RWPE2 (cell line): ENCODE results near the gene SGMS1.
A peak's percentile ranks its signal among the peaks of the same experiment; 100 is the strongest.

Source experiments
- ATAC-seq: fragments of 200-7000 bp; cut with Tn5 transposase; 3 replicates; pipeline ENCODE4 v1.9.1; 2021; ENCODE audit warnings: low read depth
- DNase-seq: peaks from one replicate; pipeline ENCODE4 v3.0.0-alpha.2; 2020; ENCODE audit warnings: low spot score
- H3K27ac ChIP-seq: fragments of 450-650 bp; 2 replicates; pipeline ENCODE4 v1.5.1; 2017; ENCODE audit warnings: mild to moderate bottlenecking; ENCODE audit not compliant: poor library complexity, severe bottlenecking
- H3K27me3 ChIP-seq: fragments of 250-450 bp; sonication (Bioruptor Pico); 2 replicates; pipeline ENCODE4 v1.5.1; 2021; ENCODE audit warnings: mild to moderate bottlenecking, moderate library complexity; ENCODE audit not compliant: insufficient read depth, poor library complexity, severe bottlenecking
- H3K36me3 ChIP-seq: fragments of 250-450 bp; sonication (Bioruptor Pico); 2 replicates; pipeline ENCODE4 v1.5.1; 2020; ENCODE audit warnings: low read depth, mild to moderate bottlenecking, moderate library complexity
- H3K4me1 ChIP-seq: fragments of 250-450 bp; sonication (Bioruptor Pico); 2 replicates; pipeline ENCODE4 v1.5.1; 2021; ENCODE audit warnings: mild to moderate bottlenecking, moderate library complexity; ENCODE audit not compliant: insufficient read depth, poor library complexity, severe bottlenecking
- H3K4me3 ChIP-seq: fragments of 250-450 bp; sonication (Bioruptor Pico); 2 replicates; pipeline ENCODE4 v1.5.1; 2021; ENCODE audit warnings: mild to moderate bottlenecking, moderate library complexity; ENCODE audit not compliant: severe bottlenecking
- H3K9me3 ChIP-seq: fragments of 250-450 bp; sonication (Bioruptor Pico); 2 replicates; pipeline ENCODE4 v1.5.1; 2021; ENCODE audit warnings: mild to moderate bottlenecking, moderate library complexity; ENCODE audit not compliant: severe bottlenecking
- CTCF ChIP-seq: fragments of 450-650 bp; IDR thresholded peaks from one replicate; pipeline ENCODE4 v1.5.1; 2017; ENCODE audit warnings: mild to moderate bottlenecking, moderate library complexity; ENCODE audit not compliant: poor library complexity, severe bottlenecking

The SGMS1 gene

GRCh38 chr10:50395851-50396250 is 227.9 kb downstream of the SGMS1 start:
- Histone ChIP-seq H3K4me3 (no peak overlapping the region), H3K27me3 (no peaks in the 10 kb centered on the region), H3K4me1 (peaks cover 51% of the 10 kb centered on the region), H3K9me3 (no peaks in the 10 kb centered on the region), H3K27ac (peak overlapping the region; percentile 75), H3K36me3 (no peaks in the 10 kb centered on the region)
- ATAC-seq: no peak
- no peak for TF ChIP-seq CTCF
- DNase-seq: no peak

DNA sequence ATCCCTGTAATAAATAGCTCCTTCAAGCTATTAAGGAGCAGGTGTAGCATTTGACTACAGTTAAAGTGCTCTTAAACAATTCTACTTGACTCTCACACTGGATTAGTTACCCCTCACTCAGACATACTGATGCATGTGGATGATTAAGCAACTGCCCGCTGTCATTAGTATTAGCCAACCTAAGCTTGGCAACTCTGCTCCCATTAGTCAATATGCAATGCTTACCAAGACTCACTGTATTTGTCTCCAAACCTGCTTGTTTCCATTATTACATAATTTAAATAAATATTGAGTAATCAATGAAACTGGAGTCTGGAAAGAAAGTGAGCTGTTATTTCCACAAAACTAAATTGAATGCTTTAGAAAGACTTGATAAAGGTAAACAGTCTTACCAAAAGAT is 228.5 kb downstream of the SGMS1 start:
- ATAC-seq: peak; percentile 87
- Histone ChIP-seq H3K36me3 (no peaks in the 10 kb centered on the region), H3K9me3 (no peaks in the 10 kb centered on the region), H3K27me3 (no peaks in the 10 kb centered on the region), H3K27ac (peak overlapping the region; percentile 75), H3K4me1 (peaks cover 52% of the 10 kb centered on the region), H3K4me3 (no peak overlapping the region)
- TF ChIP-seq CTCF: no peak
- no peak for DNase-seq

DNA sequence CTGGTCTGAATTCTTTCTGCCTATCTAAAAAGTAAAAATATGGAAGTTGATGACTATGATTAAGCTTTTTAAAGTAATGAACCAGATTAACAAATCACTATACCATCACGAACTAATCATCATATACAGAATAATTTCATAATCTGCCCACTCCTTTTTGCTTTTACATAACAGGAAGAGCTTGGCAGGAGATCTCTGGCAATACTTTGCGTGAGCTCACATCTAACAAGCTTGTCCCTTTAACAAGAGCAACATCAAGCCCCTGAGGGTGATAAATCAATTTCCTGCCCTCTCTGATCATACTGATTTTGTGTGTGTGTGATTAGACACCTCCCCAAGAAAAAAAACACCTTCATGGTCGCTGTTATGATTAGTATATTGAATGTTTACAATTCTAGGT is 228.9 kb downstream of the SGMS1 start:
- H3K27ac ChIP-seq: peak overlapping the region; percentile 75
- no peaks in the 10 kb centered on the region for H3K27me3 ChIP-seq
- TF ChIP-seq CTCF: no peak
- H3K4me3 ChIP-seq: no peak overlapping the region
- peak; percentile 8; the same call in 1 of the 3 replicates for ATAC-seq
- H3K4me1 ChIP-seq: peaks cover 54% of the 10 kb centered on the region
- no peak for DNase-seq
- no peaks in the 10 kb centered on the region for H3K36me3 ChIP-seq
- H3K9me3 ChIP-seq: no peaks in the 10 kb centered on the region

DNA sequence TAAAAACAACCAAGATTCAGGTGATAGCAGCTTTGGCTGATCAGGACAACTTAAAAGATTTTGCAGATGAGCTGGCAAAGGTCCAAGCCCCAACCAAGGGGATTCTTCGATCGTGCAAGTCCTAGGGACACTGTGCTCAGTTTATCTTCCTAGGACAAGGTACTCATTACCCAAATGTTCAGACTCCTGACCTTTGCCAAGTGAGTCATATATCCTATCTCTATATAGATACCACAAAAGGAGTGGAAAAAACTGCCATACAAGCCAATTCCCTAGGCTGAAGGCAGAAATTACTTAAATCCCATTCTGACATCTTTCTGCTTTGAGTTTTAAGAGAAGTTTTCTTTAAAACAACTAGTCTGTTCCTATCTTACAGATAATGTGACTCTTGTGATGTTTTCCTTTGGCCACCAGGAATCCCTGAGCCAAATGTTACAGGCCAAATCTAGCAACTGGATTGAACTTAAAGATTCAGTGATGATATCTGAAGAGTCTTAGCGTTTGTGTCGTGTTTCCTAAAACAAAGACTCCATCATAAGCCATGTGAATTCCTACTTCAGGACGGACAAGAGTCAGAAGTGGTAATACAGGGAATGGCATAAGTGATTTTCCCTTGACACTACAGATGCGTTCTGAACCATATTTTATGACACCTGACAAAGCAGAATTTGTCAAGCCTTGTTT is 229.8 kb downstream of the SGMS1 start:
- ATAC-seq (peak; percentile 55), DNase-seq (no peak)
- peaks cover 54% of the 10 kb centered on the region for H3K4me1 ChIP-seq
- H3K27me3 ChIP-seq: no peaks in the 10 kb centered on the region
- H3K27ac ChIP-seq: peak overlapping the region; percentile 75
- no peak overlapping the region for H3K4me3 ChIP-seq
- TF ChIP-seq CTCF: no peak
- H3K36me3 ChIP-seq: no peaks in the 10 kb centered on the region
- H3K9me3 ChIP-seq: no peaks in the 10 kb centered on the region

- Histone ChIP-seq H3K4me1 (peaks cover 50% of the 10 kb centered on the region), H3K9me3 (no peaks in the 10 kb centered on the region), H3K4me3 (no peak overlapping the region), H3K27ac (peak overlapping the region; percentile 75), H3K36me3 (no peaks in the 10 kb centered on the region), H3K27me3 (no peaks in the 10 kb centered on the region)
- no peak for TF ChIP-seq CTCF
- no peak for DNase-seq
- peak; percentile 69 for ATAC-seq
Measured at GRCh38 chr10:50392966-50393718, 230.6 kb downstream of the SGMS1 start.
